Adrenal gland (tissue), 12 donors: ENCODE data around the gene SLC6A12. TPM values are rescaled to one million over a fixed set of nuclear protein-coding genes. Genes with fewer than 3 reads are reported as not detected.

Experiments used
- DNase-seq, 7 donors: peaks; one replicate each; pipeline ENCODE4 v3.0.0-alpha.2; 2019 to 2020
- H3K27ac ChIP-seq, 5 donors: fragments of 200-600 bp; sonication (generic) in 4 of 5; 1 replicate in 3 of 5; 2 replicates in 2 of 5; pipeline versions ENCODE4 v1.5.1 to v1.8.0; 2016 to 2020; ENCODE audit warnings: mild to moderate bottlenecking in 1 of 5
- H3K27me3 ChIP-seq: fragments of 200-600 bp; 2 replicates; pipeline ENCODE4 v1.8.0; 2021
- H3K36me3 ChIP-seq, 2 donors: fragments of 200-600 bp; replicated peaks in 1 of 2; 1 replicate in 1 of 2; 2 replicates in 1 of 2; pipeline versions ENCODE4 v1.5.1 to v1.8.0; 2018 to 2022
- H3K4me1 ChIP-seq, 2 donors: fragments of 200-600 bp; replicated peaks in 1 of 2; 1 replicate in 1 of 2; 2 replicates in 1 of 2; pipeline versions ENCODE4 v1.5.1 to v1.8.0; 2018 to 2021
- H3K4me3 ChIP-seq, 4 donors: fragments of 200-600 bp; sonication (generic) in 3 of 4; one replicate each; pipeline ENCODE4 v1.5.1; 2016 to 2018
- H3K9me3 ChIP-seq, 3 donors: fragments of 200-600 bp; sonication (generic) in 1 of 3; replicated peaks in 1 of 3; 1 replicate in 2 of 3; 2 replicates in 1 of 3; pipeline versions ENCODE4 v1.5.1 to v1.8.0; 2016 to 2021
- CTCF ChIP-seq, 6 experiments: fragments of 450-650 bp in 4 of 6; fragments of 200-600 bp in 2 of 6; sonication (generic) in 1 of 6; IDR thresholded peaks; 1 replicate in 5 of 6; 2 replicates in 1 of 6; pipeline versions ENCODE4 v1.5.1 to v1.8.0; 2016 to 2021; ENCODE audit warnings: antibody characterized with exemption in 6 of 6, mild to moderate bottlenecking in 2 of 6, moderate library complexity in 1 of 6
- POLR2A ChIP-seq, 2 donors: fragments of 450-650 bp; IDR thresholded peaks; one replicate each; pipeline ENCODE4 v1.6.1; 2017; ENCODE audit warnings: antibody characterized with exemption in 2 of 2, mild to moderate bottlenecking in 2 of 2, moderate library complexity in 1 of 2
- WGBS, 4 donors: extraction: QIAGEN DNeasy Blood & Tissue Kit in 2 of 4; methylation state at CpG; one replicate each; pipeline versions ENCODE4 v1.1.5 to v1.1.7; 2013 to 2017; 5-methylcytosine and 5-hydroxymethylcytosine counted together
- intact Hi-C, 2 donors: fragments of 100-400 bp; cut with DNase I; formaldehyde crosslinking; loops; one replicate each; pipeline versions ENCODE4 v1.14.1 to v1.15.0; 2022 to 2023
- polyA plus RNA-seq, 3 donors: library from polyadenylated mRNA; stranded (reverse); fragments of 200-250 nt in 2 of 3; fragments of 350-450 nt in 1 of 3; fragmentation: Illumina TruSeq in 1 of 3; extraction: RNeasy Lipid Tissue Mini Kit (QIAGEN cat#74804) in 1 of 3; gene quantifications; one replicate each; pipeline ENCODE4 v1.2.3, GENCODE V29; 2013 to 2014
- total RNA-seq, 9 donors: library from RNA; depleted of rRNA in 4 of 9; stranded (reverse); fragments of >200 nt in 4 of 9; fragments of 120-200 nt in 1 of 9; fragmentation: NEBNext Ultra II Directional in 1 of 9; extraction: Animal tissue kit (Norgen Biotek cat#: 25700) in 1 of 9; gene quantifications; one replicate each; pipeline versions ENCODE4 v1.1.0 to v1.2.4, GENCODE V29; 2013 to 2023
- donor health status: healthy with polysubstance abuse.
- donor health status: Bipolar disorder and iron deficiency.
- donor health status: DM: yes; HTN: yes; CAD: no.
- donor health status: DM: no; HTN: no; CAD: no.
- donor health status: DM: no; HTN: no; CAD: no.
- donor health status: DM: yes; HTN: yes; CAD: no.

SLC6A12 gene
- total and polyA plus RNA-seq, 12 donors: 0.33 to 4.3 (median 1.4) TPM

- H3K27ac ChIP-seq: no peak overlapping the region
- no peak for DNase-seq
- no peak overlapping the region for H3K4me3 ChIP-seq
- 77 to 87% (median 81%) methylated on average over 5 of the region's 5 CpGs for WGBS, 4 donors
- no peaks in the 10 kb centered on the region for H3K36me3 ChIP-seq
- TF ChIP-seq POLR2A (IDR thresholded peaks at IDR 0.05) (no peak), CTCF (IDR thresholded peaks at IDR 0.05) (no peak)
- H3K4me1 ChIP-seq: no peaks in the 10 kb centered on the region
- no peaks in the 10 kb centered on the region for H3K9me3 ChIP-seq
- intact Hi-C loops: no loop called here
- no peaks in the 10 kb centered on the region for H3K27me3 ChIP-seq
These were observed 69.2 kb downstream of the SLC6A12 start for GRCh38 chr12:144650-145284.

GRCh38 chr12:143964-144649 lies 69.8 kb downstream of the SLC6A12 start:
- no peaks in the 10 kb centered on the region for H3K4me1 ChIP-seq
- no peaks in the 10 kb centered on the region for H3K9me3 ChIP-seq
- H3K36me3 ChIP-seq: no peaks in the 10 kb centered on the region
- DNase-seq: no peak
- no peak overlapping the region for H3K4me3 ChIP-seq
- intact Hi-C loops: no loop called here
- no peak overlapping the region for H3K27ac ChIP-seq
- WGBS, 4 donors: 72 to 78% (median 75%) methylated on average over 18 to 19 of the region's 19 CpGs
- TF ChIP-seq CTCF (IDR thresholded peaks at IDR 0.05) (no peak), POLR2A (IDR thresholded peaks at IDR 0.05) (no peak)
- no peaks in the 10 kb centered on the region for H3K27me3 ChIP-seq

GRCh38 chr12:140162-140561 lies 73.8 kb downstream of the SLC6A12 start:
- intact Hi-C loops: no loop called here
- Histone ChIP-seq H3K27ac (no peak overlapping the region), H3K36me3 (no peaks in the 10 kb centered on the region), H3K27me3 (peaks cover 9% of the 10 kb centered on the region), H3K9me3 (no peaks in the 10 kb centered on the region), H3K4me1 (no peaks in the 10 kb centered on the region), H3K4me3 (no peak overlapping the region)
- 50 to 78% (median 76%) methylated on average over 3 to 5 of the region's 5 CpGs for WGBS, 4 donors
- DNase-seq: no peak
- no peak for TF ChIP-seq CTCF (IDR thresholded peaks at IDR 0.05)
- TF ChIP-seq POLR2A (IDR thresholded peaks at IDR 0.05): no peak

Other genes starting within 250 kb of the SLC6A12 start
- gene IQSEC3, start 147.4 kb downstream of the SLC6A12 start, total RNA-seq: 1 to 10 TPM in 4 of 9 donors, under 1 TPM in 5; 0.13 to 6.3 (median 0.75) TPM
- gene IQSEC3, start 147.4 kb downstream of the SLC6A12 start, polyA plus RNA-seq: 1 to 10 TPM in 2 of 3 donors, under 1 TPM in 1; 0.59 to 5.0 (median 2.1) TPM
- under 1 TPM in 3 of 9 donors, not detected in 6; 0.22 to 0.95 (median 0.83) TPM for gene SLC6A13, start 48.7 kb upstream of the SLC6A12 start, total RNA-seq
- 1 to 10 TPM in 1 of 3 donors, under 1 TPM in 2; 0.37 to 1.0 (median 0.46) TPM for gene SLC6A13, start 48.7 kb upstream of the SLC6A12 start, polyA plus RNA-seq
- 100 to 1,000 TPM in 1 of 9 donors, 10 to 100 TPM in 8; 29.1 to 104 (median 69.2) TPM for gene KDM5A, start 175.2 kb upstream of the SLC6A12 start, total RNA-seq
- 10 to 100 TPM in 2 of 3 donors, 1 to 10 TPM in 1; 5.5 to 22.8 (median 21.5) TPM for gene KDM5A, start 175.2 kb upstream of the SLC6A12 start, polyA plus RNA-seq
- gene CCDC77, start 187.5 kb upstream of the SLC6A12 start, total RNA-seq: 10 to 100 TPM in 5 of 9 donors, 1 to 10 TPM in 4; 5.1 to 47.5 (median 10.1) TPM
- gene CCDC77, start 187.5 kb upstream of the SLC6A12 start, polyA plus RNA-seq: 1 to 10 TPM; 5.6 to 9.3 (median 8.6) TPM
- gene B4GALNT3, start 245.8 kb upstream of the SLC6A12 start, total RNA-seq: 10 to 100 TPM in 7 of 9 donors, 1 to 10 TPM in 2; 3.1 to 43.1 (median 28.1) TPM
- 10 to 100 TPM; 16.2 to 38.5 (median 30.5) TPM for gene B4GALNT3, start 245.8 kb upstream of the SLC6A12 start, polyA plus RNA-seq